Non-pigmented ciliary epithelial cell (primary cell): ENCODE results near the gene PLOD3.

ENCODE experiments used
- DNase-seq: peaks from one replicate; pipeline ENCODE4 v3.0.0-alpha.2; 2010; ENCODE audit warnings: low read depth

Gene PLOD3

GRCh38 chr7:101238226-101239182 is 21.1 kb upstream of the PLOD3 start:
- DNase-seq, result no peak

GRCh38 chr7:101237206-101238067 is 20.1 kb upstream of the PLOD3 start, which contains the start of gene CLDN15:
Gene CLDN15 (minus strand): TSS chr7:101237802. CDS start chr7:101237581, 221 bp downstream.
- no peak for DNase-seq

GRCh38 chr7:101236292-101236835 is 19.0 kb upstream of the PLOD3 start:
- no peak for DNase-seq

- no peak for DNase-seq
Observed at GRCh38 chr7:101235522-101235921, 18.1 kb upstream of the PLOD3 start.

GRCh38 chr7:101235050-101235449 is 17.7 kb upstream of the PLOD3 start:
- no peak for DNase-seq

- DNase-seq, result no peak
Observed at GRCh38 chr7:101234636-101235035, 17.3 kb upstream of the PLOD3 start.

GRCh38 chr7:101233907-101234547 is 16.6 kb upstream of the PLOD3 start:
- no peak for DNase-seq

- no peak for DNase-seq
Observed at GRCh38 chr7:101232141-101232850, 14.9 kb upstream of the PLOD3 start.

GRCh38 chr7:101231644-101232043 is 14.3 kb upstream of the PLOD3 start:
- DNase-seq, result no peak

GRCh38 chr7:101226721-101227120 is 9.3 kb upstream of the PLOD3 start:
- no peak for DNase-seq

GRCh38 chr7:101225650-101226049 is 8.3 kb upstream of the PLOD3 start:
- DNase-seq, result no peak

GRCh38 chr7:101223528-101223927 is 6.1 kb upstream of the PLOD3 start:
- DNase-seq, result no peak

- no peak for DNase-seq
Observed at GRCh38 chr7:101222275-101222830, 5.0 kb upstream of the PLOD3 start.

- no peak for DNase-seq
Observed at GRCh38 chr7:101220295-101220694, 2.9 kb upstream of the PLOD3 start.

- DNase-seq, result no peak
Observed at GRCh38 chr7:101218236-101219125, 1.1 kb upstream of the PLOD3 start.

- DNase-seq, result no peak
Observed at GRCh38 chr7:101216860-101217387, 457 bp downstream of the PLOD3 start.

- DNase-seq, result no peak
Observed at GRCh38 chr7:101216001-101216859, 1.2 kb downstream of the PLOD3 start.

- no peak for DNase-seq
Observed at GRCh38 chr7:101212014-101212413, 5.4 kb downstream of the PLOD3 start.

- DNase-seq, result no peak
Observed at GRCh38 chr7:101211501-101211900, 5.9 kb downstream of the PLOD3 start.
